Activated naive CD8-positive, alpha-beta T cell treated with anti-CD3 and anti-CD28 coated beads, Interleukin-2, amount 50 U/mL, for 24 hours (primary cell): ENCODE measurements around the gene DPF3.

Experiments used
- ATAC-seq: fragments of 150-1000 bp; cut with Tn5 transposase; one replicate; pipeline ENCODE4 v1.10.0; 2021
- DNase-seq: peaks from one replicate; pipeline ENCODE4 v3.0.0; 2021
- H3K27ac Mint-ChIP-seq: one replicate; pipeline ENCODE4 v1.8.0; 2021; ENCODE audit warnings: mild to moderate bottlenecking, mixed read lengths
- H3K27me3 Mint-ChIP-seq: one replicate; pipeline ENCODE4 v1.8.0; 2021; ENCODE audit warnings: mixed read lengths
- H3K36me3 Mint-ChIP-seq: one replicate; pipeline ENCODE4 v1.8.0; 2021; ENCODE audit warnings: low read depth, mixed read lengths
- H3K4me1 Mint-ChIP-seq: one replicate; pipeline ENCODE4 v1.8.0; 2021; ENCODE audit warnings: mixed read lengths
- H3K4me3 Mint-ChIP-seq: one replicate; pipeline ENCODE4 v1.8.0; 2021; ENCODE audit warnings: mild to moderate bottlenecking, moderate library complexity, mixed read lengths
- H3K9me3 Mint-ChIP-seq: one replicate; pipeline ENCODE4 v1.8.0; 2021; ENCODE audit warnings: mixed read lengths

Gene DPF3

DNA sequence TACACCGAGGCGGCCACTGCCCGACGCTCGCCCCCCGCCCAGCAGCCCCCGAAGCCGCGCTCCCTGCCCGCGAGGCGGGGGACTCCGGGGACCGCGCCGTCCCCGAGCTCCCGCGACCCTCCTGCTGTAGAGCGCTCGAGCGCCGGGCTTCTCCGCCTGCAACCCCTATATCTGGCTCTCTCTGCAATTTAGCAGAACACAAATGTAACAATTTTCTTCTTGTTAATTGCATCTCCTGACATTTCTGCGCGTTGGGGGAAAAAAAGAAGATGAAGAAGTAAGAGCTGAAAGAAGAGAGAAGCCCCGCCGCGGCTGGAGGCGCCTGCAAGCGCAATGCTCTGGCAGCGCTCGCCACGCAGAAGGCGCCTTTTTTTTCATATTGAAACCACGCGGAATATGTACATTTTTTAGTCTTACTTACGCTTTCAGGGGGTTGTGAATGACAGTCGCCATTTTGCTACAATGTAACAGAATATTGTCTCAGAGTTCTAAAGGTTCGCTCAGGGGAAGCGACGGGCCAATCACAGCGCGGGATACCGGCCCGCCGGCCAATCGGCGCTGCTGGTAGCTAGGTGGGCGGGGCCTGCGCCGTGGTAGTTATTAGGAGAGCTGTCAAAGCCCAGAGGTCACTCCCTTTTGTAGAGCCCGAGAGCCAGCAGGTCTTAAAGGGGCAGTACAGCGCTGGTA is at the start of gene DPF3:
Gene DPF3, minus strand, starts transcription at position 466 of the 687 bp plus-strand sequence. Its CDS starts 13 bp downstream, at position 453.
- Mint-ChIP-seq H3K27ac (peak within 1 kb of the TSS; percentile 80), H3K27me3 (peaks cover 65% of the 10 kb centered on the region)

DNA sequence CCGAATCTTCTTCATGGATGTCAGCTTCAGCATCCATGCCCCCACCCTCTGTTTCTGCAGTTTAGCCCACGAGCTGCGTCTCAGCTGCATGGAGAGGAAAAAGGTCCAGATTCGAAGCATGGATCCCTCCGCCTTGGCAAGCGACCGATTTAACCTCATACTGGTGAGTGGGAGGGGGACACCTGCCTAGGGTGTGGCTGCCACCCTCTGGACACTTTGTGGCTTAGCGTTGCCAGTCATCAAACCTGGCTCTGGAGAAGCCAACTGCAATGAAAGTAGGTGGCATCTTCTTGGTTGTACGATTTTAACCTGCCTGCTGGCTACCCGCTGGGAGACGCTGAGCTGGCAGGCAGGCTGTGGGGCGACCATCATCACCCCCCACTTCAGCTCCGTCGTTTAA is 49.0 kb upstream of the DPF3 start:
- Mint-ChIP-seq H3K36me3 (peaks cover 34% of the 10 kb centered on the region), H3K4me1 (peaks cover 8% of the 10 kb centered on the region), H3K27me3 (no peaks in the 10 kb centered on the region), H3K9me3 (no peaks in the 10 kb centered on the region), H3K27ac (no peak overlapping the region), H3K4me3 (no peak overlapping the region)
- DNase-seq (no peak), ATAC-seq (no peak)

More for the DNA sequence above, at the start of gene DPF3:
- Mint-ChIP-seq H3K4me3 (peak within 1 kb of the TSS; percentile 88), H3K36me3 (no peaks in the 10 kb centered on the region), H3K4me1 (peaks cover 24% of the 10 kb centered on the region), H3K9me3 (no peaks in the 10 kb centered on the region)
- ATAC-seq (peak; percentile 99), DNase-seq (peak; percentile 94)

DNA sequence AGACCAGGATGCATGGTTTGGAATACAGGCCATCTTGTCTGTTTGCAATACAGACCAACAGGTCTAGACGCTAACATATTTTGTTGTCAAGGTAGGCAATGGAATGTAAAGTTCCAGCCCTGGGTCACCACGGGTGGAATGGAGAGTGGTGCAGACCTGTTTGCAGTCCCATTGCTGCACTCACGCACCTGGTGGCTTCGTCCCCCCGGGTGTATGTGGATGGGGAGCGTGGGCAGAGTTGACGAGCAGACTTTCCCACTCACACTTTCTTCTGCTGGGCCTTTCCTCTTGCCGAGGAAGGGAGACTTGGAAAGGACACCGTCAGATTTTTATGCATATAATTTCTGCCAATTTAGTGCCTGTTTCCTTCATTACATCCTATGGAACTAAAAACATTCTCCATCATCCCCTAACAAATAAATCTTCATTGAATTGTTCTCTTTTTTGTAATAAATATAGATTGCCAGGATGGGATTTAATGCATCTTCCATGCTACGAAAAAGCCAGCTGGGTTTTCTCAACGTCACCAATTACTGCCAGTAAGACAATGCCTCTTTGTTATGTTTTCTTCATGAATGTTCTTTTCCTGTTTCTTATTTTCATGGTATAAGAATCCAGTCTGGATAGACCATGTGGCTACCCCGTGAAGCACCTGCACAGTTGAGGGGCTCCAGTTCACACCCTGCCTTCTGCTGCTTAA is 47.5 kb upstream of the DPF3 start:
- Mint-ChIP-seq H3K9me3 (no peaks in the 10 kb centered on the region), H3K4me1 (peaks cover 12% of the 10 kb centered on the region), H3K27ac (no peak overlapping the region), H3K36me3 (peaks cover 34% of the 10 kb centered on the region), H3K27me3 (no peaks in the 10 kb centered on the region), H3K4me3 (no peak overlapping the region)
- ATAC-seq (no peak), DNase-seq (no peak)

DNA sequence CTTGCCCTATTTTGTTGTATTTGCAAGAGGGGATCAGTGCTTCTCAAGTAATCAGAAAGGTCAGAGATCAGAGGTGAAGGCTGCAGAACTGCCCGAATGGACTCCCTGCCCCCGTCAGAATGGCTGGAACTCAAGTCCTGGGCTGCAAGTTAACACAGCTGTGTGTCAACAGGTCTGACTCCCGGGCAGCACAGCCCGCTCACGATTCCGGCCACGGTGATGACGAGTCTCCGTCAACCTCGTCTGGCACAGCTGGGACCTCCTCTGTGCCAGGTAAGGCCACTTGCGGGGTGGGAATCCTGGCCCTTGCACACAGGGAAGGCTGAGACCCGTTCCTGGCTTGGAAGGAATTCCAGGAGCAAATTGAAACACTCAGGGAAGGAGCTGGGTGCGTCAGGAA is 45.7 kb upstream of the DPF3 start:
- Mint-ChIP-seq H3K4me1 (peaks cover 13% of the 10 kb centered on the region), H3K36me3 (peaks cover 32% of the 10 kb centered on the region), H3K9me3 (no peaks in the 10 kb centered on the region), H3K4me3 (no peak overlapping the region), H3K27ac (no peak overlapping the region), H3K27me3 (no peaks in the 10 kb centered on the region)
- no peak for ATAC-seq
- no peak for DNase-seq

DNA sequence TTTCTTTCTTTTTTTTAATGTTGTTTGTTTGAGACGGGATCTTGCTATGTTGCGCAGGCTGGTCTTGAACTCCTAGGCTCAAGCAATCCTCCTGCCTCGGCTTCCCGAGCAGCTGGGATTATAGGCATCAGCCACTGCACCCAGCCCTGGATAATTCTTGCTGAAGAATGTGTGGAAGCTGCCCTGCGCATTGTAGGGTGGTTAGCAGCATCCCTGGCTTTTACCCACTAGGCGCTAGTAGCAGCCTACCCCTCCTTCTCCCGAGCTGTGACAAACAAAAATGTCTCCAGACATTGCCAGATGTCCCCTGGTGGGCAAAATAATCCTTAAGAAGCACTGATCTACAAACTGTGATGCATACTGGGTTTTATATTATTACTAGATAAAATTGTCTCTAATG is 39.0 kb upstream of the DPF3 start:
- H3K36me3 Mint-ChIP-seq = peaks cover 12% of the 10 kb centered on the region
- no peak overlapping the region for H3K4me3 Mint-ChIP-seq
- no peaks in the 10 kb centered on the region for H3K9me3 Mint-ChIP-seq

DNA sequence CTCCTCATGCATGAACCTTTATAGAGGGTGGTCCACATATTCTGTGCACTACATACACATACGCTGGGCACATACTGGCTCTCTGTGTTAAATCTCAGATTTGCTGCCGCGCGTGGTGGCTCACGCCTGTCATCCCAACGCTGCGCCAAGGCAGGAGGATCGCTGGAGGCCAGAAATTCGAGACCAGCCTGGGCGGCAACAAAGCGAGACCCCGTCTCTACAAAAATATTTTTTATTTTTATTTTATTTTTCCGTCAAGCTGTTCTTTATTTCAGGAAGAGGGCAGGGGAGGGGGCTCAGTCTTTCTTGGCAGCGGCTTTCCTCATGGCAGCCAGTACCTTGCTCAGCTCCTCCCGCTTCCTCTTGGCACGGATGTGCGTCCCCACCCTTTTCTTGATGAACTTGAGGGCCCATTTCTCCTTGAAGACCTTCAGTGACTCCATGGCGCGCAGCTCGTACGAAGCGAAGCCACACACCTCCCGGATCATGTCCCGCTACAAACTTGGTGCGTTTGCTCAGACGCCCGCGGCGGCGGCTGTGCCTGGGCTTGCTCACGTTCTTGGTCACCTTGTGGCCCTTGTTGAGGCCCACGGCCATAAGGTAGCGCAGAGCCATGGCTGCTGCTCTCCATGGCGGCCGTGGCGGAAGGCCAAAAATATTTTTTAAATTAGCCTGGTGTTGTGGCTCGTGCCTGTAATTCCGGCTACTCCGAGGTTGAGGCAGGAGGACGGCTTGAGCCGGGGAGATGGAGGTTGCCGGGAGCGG is 35.6 kb upstream of the DPF3 start:
- Mint-ChIP-seq H3K36me3 (peaks cover 5% of the 10 kb centered on the region), H3K9me3 (no peaks in the 10 kb centered on the region), H3K4me3 (no peak overlapping the region), H3K4me1 (peaks cover 17% of the 10 kb centered on the region), H3K27ac (no peak overlapping the region), H3K27me3 (peaks cover 5% of the 10 kb centered on the region)
- DNase-seq = no peak
- ATAC-seq = no peak

More for the DNA sequence above, 39.0 kb upstream of the DPF3 start:
- Mint-ChIP-seq H3K27ac (no peak overlapping the region), H3K4me1 (peaks cover 20% of the 10 kb centered on the region), H3K27me3 (no peaks in the 10 kb centered on the region)
- DNase-seq = no peak
- no peak for ATAC-seq

DNA sequence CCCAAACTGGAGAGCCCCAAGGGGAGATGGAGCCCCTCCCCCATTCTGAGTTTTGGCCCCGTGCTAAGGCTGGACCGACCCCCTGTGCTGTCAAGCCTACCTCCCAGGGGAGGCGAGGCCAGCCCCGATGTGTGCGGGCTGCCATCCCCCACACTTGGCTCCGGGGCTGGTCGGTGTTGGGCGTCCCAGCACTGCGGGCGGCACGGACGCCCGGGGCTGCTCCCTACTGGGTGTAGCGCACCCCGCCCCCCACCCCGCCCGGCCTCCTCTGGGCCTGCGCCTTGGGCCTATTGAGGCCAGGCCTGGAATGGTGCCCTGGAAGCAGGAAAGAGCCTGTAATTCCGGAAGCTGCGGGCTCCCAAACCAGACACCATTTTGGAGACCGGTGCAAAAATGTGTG is 35.0 kb upstream of the DPF3 start:
- no peak overlapping the region for H3K4me3 Mint-ChIP-seq
- H3K4me1 Mint-ChIP-seq = peaks cover 16% of the 10 kb centered on the region
- peaks cover 5% of the 10 kb centered on the region for H3K36me3 Mint-ChIP-seq
- H3K27ac Mint-ChIP-seq = no peak overlapping the region
- DNase-seq (no peak), ATAC-seq (no peak)
- H3K9me3 Mint-ChIP-seq = no peaks in the 10 kb centered on the region
- H3K27me3 Mint-ChIP-seq = peaks cover 5% of the 10 kb centered on the region

DNA sequence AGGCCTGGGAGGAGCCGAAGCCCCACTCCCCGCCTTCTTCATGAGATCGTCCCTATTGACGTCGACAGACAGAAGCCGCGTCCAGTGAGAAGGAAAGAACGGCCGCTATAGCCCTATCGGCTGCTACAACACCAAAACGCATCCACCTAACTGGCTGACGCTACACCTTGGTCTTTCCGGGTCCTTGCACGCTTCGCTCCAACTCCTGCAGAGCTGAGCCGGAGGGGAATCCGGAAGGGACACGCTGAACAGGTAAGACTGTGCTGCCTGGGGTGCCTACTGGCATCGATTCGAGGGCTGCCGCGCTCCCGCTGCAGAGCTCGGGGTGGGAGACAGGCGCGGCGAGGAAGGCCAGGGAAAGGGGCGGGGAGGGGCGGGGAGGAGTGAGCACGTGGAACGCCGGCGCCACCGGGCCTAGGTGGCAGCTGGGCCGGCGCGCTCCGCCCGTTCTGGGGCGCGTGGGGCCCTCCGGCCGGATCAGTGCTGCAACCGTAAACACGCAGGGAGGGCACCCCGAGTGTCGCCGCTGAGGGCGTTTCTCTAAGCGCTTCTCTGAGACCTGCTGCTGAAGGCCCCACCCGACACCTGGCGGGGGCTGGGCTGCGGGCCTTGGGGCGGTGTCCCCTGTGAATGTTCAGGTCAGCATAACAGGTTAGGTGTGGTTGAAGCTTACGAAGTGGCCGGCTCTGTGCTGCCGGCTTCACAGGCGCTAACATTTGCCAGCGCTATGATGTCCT is 32.6 kb upstream of the DPF3 start, which contains the start of gene DCAF4:
Gene DCAF4, plus strand, starts transcription at position 173 of the 737 bp plus-strand sequence. CDS start 11,515 bp downstream, outside the sequence.
- H3K27ac Mint-ChIP-seq = peak within 1 kb of the TSS; percentile 90
- H3K36me3 Mint-ChIP-seq = peaks cover 2% of the 10 kb centered on the region
- peaks cover 5% of the 10 kb centered on the region for H3K27me3 Mint-ChIP-seq
- peak within 1 kb of the TSS; percentile 89 for H3K4me3 Mint-ChIP-seq
- H3K4me1 Mint-ChIP-seq = peaks cover 12% of the 10 kb centered on the region
- DNase-seq = peak; percentile 91
- ATAC-seq = peak; percentile 98
- no peaks in the 10 kb centered on the region for H3K9me3 Mint-ChIP-seq

DNA sequence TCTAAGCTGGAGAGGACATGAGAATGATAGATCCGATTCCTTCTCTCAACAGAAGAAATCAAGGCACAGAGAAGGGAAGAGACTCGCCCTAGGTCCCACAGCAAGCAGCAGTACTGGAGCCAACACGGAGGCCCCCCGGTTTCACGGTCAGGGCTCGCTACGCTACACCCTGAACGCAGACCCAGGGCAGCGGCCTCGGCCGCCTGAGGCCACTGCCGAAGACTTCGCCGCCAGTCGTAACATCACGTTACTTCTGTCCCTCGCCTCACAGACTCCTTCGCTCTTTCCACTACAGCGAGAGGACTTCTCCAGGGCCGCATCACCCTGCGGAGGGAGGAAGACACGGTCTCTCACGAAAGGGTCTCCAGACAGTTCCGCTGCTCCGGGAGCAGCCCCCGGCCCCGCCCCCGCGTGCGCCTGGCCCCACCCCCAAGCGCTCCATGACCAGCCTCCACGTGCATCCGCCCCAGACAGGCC is 32.0 kb upstream of the DPF3 start:
- Mint-ChIP-seq H3K27ac (peak overlapping the region; percentile 90), H3K4me1 (peaks cover 12% of the 10 kb centered on the region), H3K4me3 (peak overlapping the region; percentile 89), H3K9me3 (no peaks in the 10 kb centered on the region), H3K27me3 (peaks cover 8% of the 10 kb centered on the region), H3K36me3 (peaks cover 2% of the 10 kb centered on the region)
- DNase-seq (no peak), ATAC-seq (no peak)

DNA sequence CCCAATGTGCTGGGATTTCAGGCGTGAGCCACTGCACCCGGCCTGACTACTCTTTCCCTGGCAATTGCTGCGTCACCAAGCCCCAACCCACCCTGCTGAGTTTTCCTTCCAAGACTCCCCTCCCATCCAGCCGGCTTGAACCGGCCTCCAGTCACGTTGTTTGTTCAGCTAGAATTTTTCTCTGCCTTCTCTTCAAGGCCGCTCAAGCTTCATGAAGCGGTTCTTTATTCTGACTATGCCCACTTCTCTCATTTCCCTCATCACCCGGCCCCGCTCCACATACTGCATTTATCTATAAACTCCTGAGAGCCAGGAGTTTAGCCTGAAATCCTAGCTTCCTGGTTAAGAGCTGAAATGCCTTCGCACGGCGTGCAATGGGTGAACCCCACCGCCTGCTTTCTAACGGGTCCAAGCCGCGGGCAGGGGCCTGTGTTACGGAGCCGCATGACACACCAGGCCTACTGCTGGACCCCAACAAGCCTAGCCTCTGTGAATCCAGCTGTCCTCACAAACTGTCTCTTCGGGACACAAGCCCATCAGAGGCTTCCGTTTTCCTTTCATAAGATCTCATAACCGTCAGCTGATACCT is 31.4 kb upstream of the DPF3 start:
- Mint-ChIP-seq H3K4me3 (peak overlapping the region; percentile 89), H3K4me1 (peaks cover 12% of the 10 kb centered on the region), H3K9me3 (no peaks in the 10 kb centered on the region), H3K27ac (peak overlapping the region; percentile 90), H3K36me3 (peaks cover 2% of the 10 kb centered on the region), H3K27me3 (peaks cover 8% of the 10 kb centered on the region)
- ATAC-seq (no peak), DNase-seq (no peak)

DNA sequence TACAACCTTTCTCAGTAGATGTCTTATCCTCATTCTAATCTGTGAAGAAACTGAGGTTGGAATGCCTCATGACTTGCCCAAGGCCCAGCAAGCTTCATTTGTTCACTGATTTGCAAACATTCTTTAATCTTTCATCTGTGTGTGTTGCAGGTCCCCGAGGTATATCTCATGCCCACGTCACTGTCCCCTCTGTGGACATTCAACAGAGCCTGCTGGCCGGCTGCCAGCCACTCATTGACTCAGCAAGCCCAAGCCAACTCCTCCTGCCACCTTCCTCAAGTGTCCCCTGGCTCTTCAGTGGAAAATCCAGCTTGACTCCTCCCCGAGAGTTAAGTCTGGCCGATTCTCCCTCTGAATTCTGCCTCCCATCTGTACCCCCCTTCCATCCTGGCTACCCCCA is 30.4 kb upstream of the DPF3 start:
- peaks cover 17% of the 10 kb centered on the region for H3K27me3 Mint-ChIP-seq
- ATAC-seq = no peak
- H3K9me3 Mint-ChIP-seq = no peaks in the 10 kb centered on the region
- DNase-seq = no peak
- no peaks in the 10 kb centered on the region for H3K36me3 Mint-ChIP-seq
- peaks cover 12% of the 10 kb centered on the region for H3K4me1 Mint-ChIP-seq
- H3K27ac Mint-ChIP-seq = no peak overlapping the region
- H3K4me3 Mint-ChIP-seq = no peak overlapping the region

DNA sequence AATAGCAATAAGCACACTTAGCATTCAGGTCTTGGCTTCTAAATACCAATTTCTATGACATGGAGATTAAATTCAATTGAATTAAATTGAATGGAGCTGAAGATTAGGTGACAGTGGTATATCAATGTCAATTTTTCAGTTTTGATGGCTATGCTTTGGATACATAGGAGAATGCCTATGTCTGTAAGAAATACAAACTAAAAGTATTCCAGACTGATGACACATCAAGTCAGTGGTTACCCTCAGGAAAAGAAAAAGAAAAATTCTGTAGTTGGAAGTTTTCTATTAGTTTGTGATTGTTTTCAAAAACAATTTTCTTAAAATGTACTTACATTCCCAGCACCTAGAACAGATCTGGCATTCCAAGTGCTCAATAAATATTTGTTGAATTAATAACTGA is 27.5 kb upstream of the DPF3 start:
- Mint-ChIP-seq H3K9me3 (no peaks in the 10 kb centered on the region), H3K27me3 (peaks cover 26% of the 10 kb centered on the region)

DNA sequence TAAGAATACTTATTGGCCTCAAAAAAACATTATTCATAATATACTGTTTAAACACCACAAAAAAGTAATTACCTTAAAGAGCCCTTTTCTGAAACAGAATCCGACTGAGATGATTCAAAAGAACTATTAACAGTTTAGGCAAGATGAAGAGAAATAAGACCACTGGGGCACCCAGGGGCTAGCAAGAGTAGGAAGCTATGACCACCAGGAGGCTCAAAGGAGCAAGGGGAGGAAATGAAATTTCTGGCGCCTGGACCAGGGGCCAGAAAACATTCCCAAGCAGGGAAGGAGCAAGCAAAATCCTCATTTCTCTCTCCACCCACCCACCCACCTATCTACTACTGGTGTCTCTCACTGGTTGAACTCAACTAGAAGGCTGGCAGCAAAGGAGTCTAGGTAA is 26.1 kb upstream of the DPF3 start:
- Mint-ChIP-seq H3K27me3 (peaks cover 24% of the 10 kb centered on the region), H3K4me3 (no peak overlapping the region), H3K27ac (no peak overlapping the region), H3K36me3 (no peaks in the 10 kb centered on the region), H3K4me1 (no peaks in the 10 kb centered on the region), H3K9me3 (no peaks in the 10 kb centered on the region)
- ATAC-seq (no peak), DNase-seq (no peak)

More for the DNA sequence above, 27.5 kb upstream of the DPF3 start:
- Mint-ChIP-seq H3K4me3 (no peak overlapping the region), H3K4me1 (peaks cover 7% of the 10 kb centered on the region), H3K27ac (no peak overlapping the region), H3K36me3 (no peaks in the 10 kb centered on the region)
- DNase-seq (no peak), ATAC-seq (no peak)
